Measurements from ENCODE around the gene COPS3. TPM values are rescaled to one million over a fixed set of nuclear protein-coding genes. Genes with fewer than 3 reads are reported as not detected.

COPS3 gene
- total RNA-seq, 2 experiments from 2014 or later, result 103 to 104 TPM

GRCh38 chr17:17235212-17236174 is 45.6 kb downstream of the COPS3 start:
- intact Hi-C loops (cut with micrococcal nuclease), result loop anchor here (1.0 to 10.0 kb wide), 4 partner anchors 55 to 231 kb away; no protein-coding TSS in a partner anchor
- CTCF ChIA-PET, result interaction anchor here (0.6 to 1.5 kb wide), 3 partner anchors 10 to 77 kb away, joined by 3 to 6 read pairs (median 4); no protein-coding TSS in a partner anchor
- H3K9me3 Mint-ChIP-seq, result no peaks in the 10 kb centered on the region

GRCh38 chr17:17232303-17232621 is 48.8 kb downstream of the COPS3 start:
- Mint-ChIP-seq H3K36me3 (ENCODE audit: low read depth) (peaks cover 5% of the 10 kb centered on the region), H3K4me3 (no peak overlapping the region), H3K27me3 (ENCODE audit: low read depth) (no peaks in the 10 kb centered on the region), H3K4me1 (ENCODE audit: low read depth) (peaks cover 13% of the 10 kb centered on the region), H3K27ac (no peak overlapping the region), H3K9me3 (no peaks in the 10 kb centered on the region)
- DNase-seq, result no peak
- intact Hi-C loops (cut with micrococcal nuclease), result loop anchor here (10.0 kb wide), 1 partner anchor 227 kb away; no protein-coding TSS in a partner anchor
- CTCF ChIA-PET, result interaction anchor here (1.0 kb wide), 1 partner anchor 38 kb away, joined by 3 read pairs; no protein-coding TSS in a partner anchor

More at GRCh38 chr17:17235212-17236174, 45.6 kb downstream of the COPS3 start:
- Mint-ChIP-seq H3K4me3 (peak overlapping the region; percentile 91), H3K36me3 (ENCODE audit: low read depth) (peaks cover 2% of the 10 kb centered on the region), H3K27ac (peak overlapping the region; percentile 30), H3K4me1 (ENCODE audit: low read depth) (peaks cover 31% of the 10 kb centered on the region), H3K27me3 (ENCODE audit: low read depth) (no peaks in the 10 kb centered on the region)
- DNase-seq, result peak; percentile 21

- H3K4me1 Mint-ChIP-seq (ENCODE audit: low read depth), result peaks cover 13% of the 10 kb centered on the region
- no peak overlapping the region for H3K4me3 Mint-ChIP-seq
- intact Hi-C loops (cut with micrococcal nuclease), result loop anchor here (10.0 kb wide), 1 partner anchor 227 kb away; no protein-coding TSS in a partner anchor
- DNase-seq, result no peak
- CTCF ChIA-PET, result interaction anchor here (1.0 kb wide), 1 partner anchor 39 kb away, joined by 3 read pairs; no protein-coding TSS in a partner anchor
- H3K27ac Mint-ChIP-seq, result no peak overlapping the region
- peaks cover 5% of the 10 kb centered on the region for H3K36me3 Mint-ChIP-seq (ENCODE audit: low read depth)
- H3K9me3 Mint-ChIP-seq, result no peaks in the 10 kb centered on the region
- no peaks in the 10 kb centered on the region for H3K27me3 Mint-ChIP-seq (ENCODE audit: low read depth)
These were observed 49.3 kb downstream of the COPS3 start for GRCh38 chr17:17231621-17232302.

GRCh38 chr17:17229416-17230384 is 51.3 kb downstream of the COPS3 start:
- Mint-ChIP-seq H3K27ac (no peak overlapping the region), H3K4me1 (ENCODE audit: low read depth) (no peaks in the 10 kb centered on the region), H3K36me3 (ENCODE audit: low read depth) (peaks cover 13% of the 10 kb centered on the region), H3K9me3 (no peaks in the 10 kb centered on the region), H3K27me3 (ENCODE audit: low read depth) (no peaks in the 10 kb centered on the region), H3K4me3 (no peak overlapping the region)
- intact Hi-C loops (cut with micrococcal nuclease), result loop anchor here (10.0 kb wide), 1 partner anchor 225 kb away; no protein-coding TSS in a partner anchor
- no peak for DNase-seq
- CTCF ChIA-PET, result interaction anchor here (1.1 kb wide), 1 partner anchor 89 kb away, joined by 3 read pairs; no protein-coding TSS in a partner anchor

GRCh38 chr17:17228521-17229279 is 52.3 kb downstream of the COPS3 start:
- Mint-ChIP-seq H3K4me1 (ENCODE audit: low read depth) (no peaks in the 10 kb centered on the region), H3K4me3 (no peak overlapping the region), H3K27me3 (ENCODE audit: low read depth) (no peaks in the 10 kb centered on the region), H3K27ac (no peak overlapping the region), H3K36me3 (ENCODE audit: low read depth) (peaks cover 14% of the 10 kb centered on the region), H3K9me3 (no peaks in the 10 kb centered on the region)
- no peak for DNase-seq
- intact Hi-C loops (cut with micrococcal nuclease), result no loop called here
- CTCF ChIA-PET, result interaction anchor here (1.1 kb wide), 1 partner anchor 88 kb away, joined by 3 read pairs; no protein-coding TSS in a partner anchor

- H3K27me3 Mint-ChIP-seq (ENCODE audit: low read depth), result no peaks in the 10 kb centered on the region
- H3K4me3 Mint-ChIP-seq, result no peak overlapping the region
- DNase-seq, result no peak
- no peaks in the 10 kb centered on the region for H3K9me3 Mint-ChIP-seq
- intact Hi-C loops (cut with micrococcal nuclease), result no loop called here
- H3K4me1 Mint-ChIP-seq (ENCODE audit: low read depth), result no peaks in the 10 kb centered on the region
- H3K36me3 Mint-ChIP-seq (ENCODE audit: low read depth), result peaks cover 17% of the 10 kb centered on the region
- H3K27ac Mint-ChIP-seq, result no peak overlapping the region
- CTCF ChIA-PET, result interaction anchor here (1.1 kb wide), 1 partner anchor 87 kb away, joined by 3 read pairs; no protein-coding TSS in a partner anchor
These were observed 53.2 kb downstream of the COPS3 start for GRCh38 chr17:17227608-17228520.

GRCh38 chr17:17226451-17227265 is 54.4 kb downstream of the COPS3 start:
- Mint-ChIP-seq H3K27me3 (ENCODE audit: low read depth) (no peaks in the 10 kb centered on the region), H3K27ac (no peak overlapping the region), H3K4me1 (ENCODE audit: low read depth) (no peaks in the 10 kb centered on the region), H3K4me3 (no peak overlapping the region), H3K36me3 (ENCODE audit: low read depth) (peaks cover 15% of the 10 kb centered on the region), H3K9me3 (no peaks in the 10 kb centered on the region)
- intact Hi-C loops (cut with micrococcal nuclease), result no loop called here
- DNase-seq, result no peak
- CTCF ChIA-PET, result interaction anchor here (0.8 kb wide), 1 partner anchor 479 kb away, joined by 5 read pairs; no protein-coding TSS in a partner anchor

GRCh38 chr17:17225901-17226300 is 55.1 kb downstream of the COPS3 start:
- CTCF ChIA-PET, result interaction anchor here (0.8 to 1.3 kb wide), 3 partner anchors 10 to 480 kb away, joined by 3 to 5 read pairs (median 3); partner anchors contain the start of gene FLCN
- H3K36me3 Mint-ChIP-seq (ENCODE audit: low read depth), result peaks cover 19% of the 10 kb centered on the region

GRCh38 chr17:17224137-17224536 is 56.9 kb downstream of the COPS3 start:
- Mint-ChIP-seq H3K27me3 (ENCODE audit: low read depth) (no peaks in the 10 kb centered on the region), H3K4me3 (no peak overlapping the region), H3K27ac (no peak overlapping the region), H3K9me3 (no peaks in the 10 kb centered on the region), H3K4me1 (ENCODE audit: low read depth) (no peaks in the 10 kb centered on the region), H3K36me3 (ENCODE audit: low read depth) (peaks cover 19% of the 10 kb centered on the region)
- intact Hi-C loops (cut with micrococcal nuclease), result no loop called here
- DNase-seq, result no peak
- CTCF ChIA-PET, result interaction anchor here (0.6 kb wide), 1 partner anchor 151 kb away, joined by 3 read pairs; no protein-coding TSS in a partner anchor

More at GRCh38 chr17:17225901-17226300, 55.1 kb downstream of the COPS3 start:
- Mint-ChIP-seq H3K4me3 (no peak overlapping the region), H3K4me1 (ENCODE audit: low read depth) (no peaks in the 10 kb centered on the region), H3K27ac (no peak overlapping the region), H3K27me3 (ENCODE audit: low read depth) (no peaks in the 10 kb centered on the region), H3K9me3 (no peaks in the 10 kb centered on the region)
- no peak for DNase-seq
- intact Hi-C loops (cut with micrococcal nuclease), result no loop called here

All from activated naive CD4-positive, alpha-beta T cell treated with anti-CD3 and anti-CD28 coated beads for 36 hours (primary cell).